ENCODE measurements around the gene CD163L1. TPM values are rescaled to one million over a fixed set of nuclear protein-coding genes. Genes with fewer than 3 reads are reported as not detected.
"Not testable (repeated sequence)": the region's sequence is repeated elsewhere in the genome, so short reads cannot be mapped to it uniquely, and the experiment has no call there.

Gene CD163L1
- total RNA-seq, 1 donor from 2014 or later = 0.58 TPM

- no peak overlapping the region for H3K27ac Mint-ChIP-seq
- CTCF ChIA-PET = no interaction called here
- peaks cover 14% of the 10 kb centered on the region for H3K27me3 Mint-ChIP-seq
- H3K4me3 Mint-ChIP-seq = no peak overlapping the region
- no peaks in the 10 kb centered on the region for H3K4me1 Mint-ChIP-seq
- TF ChIP-seq, protein P1, sequence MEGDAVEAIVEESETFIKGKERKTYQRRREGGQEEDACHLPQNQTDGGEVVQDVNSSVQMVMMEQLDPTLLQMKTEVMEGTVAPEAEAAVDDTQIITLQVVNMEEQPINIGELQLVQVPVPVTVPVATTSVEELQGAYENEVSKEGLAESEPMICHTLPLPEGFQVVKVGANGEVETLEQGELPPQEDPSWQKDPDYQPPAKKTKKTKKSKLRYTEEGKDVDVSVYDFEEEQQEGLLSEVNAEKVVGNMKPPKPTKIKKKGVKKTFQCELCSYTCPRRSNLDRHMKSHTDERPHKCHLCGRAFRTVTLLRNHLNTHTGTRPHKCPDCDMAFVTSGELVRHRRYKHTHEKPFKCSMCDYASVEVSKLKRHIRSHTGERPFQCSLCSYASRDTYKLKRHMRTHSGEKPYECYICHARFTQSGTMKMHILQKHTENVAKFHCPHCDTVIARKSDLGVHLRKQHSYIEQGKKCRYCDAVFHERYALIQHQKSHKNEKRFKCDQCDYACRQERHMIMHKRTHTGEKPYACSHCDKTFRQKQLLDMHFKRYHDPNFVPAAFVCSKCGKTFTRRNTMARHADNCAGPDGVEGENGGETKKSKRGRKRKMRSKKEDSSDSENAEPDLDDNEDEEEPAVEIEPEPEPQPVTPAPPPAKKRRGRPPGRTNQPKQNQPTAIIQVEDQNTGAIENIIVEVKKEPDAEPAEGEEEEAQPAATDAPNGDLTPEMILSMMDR (IDR thresholded peaks at IDR 0.05) = no peak
- intact Hi-C loops (cut with micrococcal nuclease) = no loop called here
- H3K36me3 Mint-ChIP-seq (ENCODE audit: low read depth) = no peaks in the 10 kb centered on the region
- ATAC-seq (ENCODE audit: low read depth) = no peak
- no peaks in the 10 kb centered on the region for H3K9me3 Mint-ChIP-seq
- POLR2A ChIA-PET = no interaction called here
- DNase-seq = no peak
Measured at GRCh38 chr12:7351177-7351576, 92.8 kb downstream of the CD163L1 start.

DNA sequence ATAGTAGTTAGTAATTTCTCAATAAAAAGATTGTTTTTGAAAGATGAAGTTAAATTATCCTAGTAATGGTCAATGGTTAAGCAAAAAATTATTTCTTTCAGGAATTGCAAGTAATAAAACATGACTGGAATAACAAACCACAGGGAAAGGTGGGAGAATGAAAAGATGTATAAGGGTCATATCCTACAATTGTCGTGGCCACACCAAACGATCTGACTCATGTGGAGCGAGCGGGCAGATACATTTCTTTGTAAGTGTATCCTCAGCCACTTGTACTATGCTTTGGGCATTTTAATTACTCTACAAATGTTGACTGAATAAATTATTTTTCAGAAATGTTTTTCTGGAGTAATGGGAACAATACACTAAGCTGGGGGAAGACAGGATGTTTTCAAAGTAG lies 94.5 kb downstream of the CD163L1 start:
- ATAC-seq (ENCODE audit: low read depth) (no peak), DNase-seq (no peak)
- Mint-ChIP-seq H3K9me3 (peaks cover 4% of the 10 kb centered on the region), H3K4me3 (no peak overlapping the region), H3K27me3 (peaks cover 10% of the 10 kb centered on the region), H3K36me3 (ENCODE audit: low read depth) (no peaks in the 10 kb centered on the region), H3K4me1 (no peaks in the 10 kb centered on the region), H3K27ac (no peak overlapping the region)
- intact Hi-C loops (cut with micrococcal nuclease) = no loop called here
- CTCF ChIA-PET = no interaction called here
- TF ChIP-seq, protein P1 (IDR thresholded peaks at IDR 0.05) = no peak
- POLR2A ChIA-PET = no interaction called here

- CTCF ChIA-PET = no interaction called here
- TF ChIP-seq, protein P1 (IDR thresholded peaks at IDR 0.05) = no peak
- Mint-ChIP-seq H3K4me1 (no peaks in the 10 kb centered on the region), H3K9me3 (peaks cover 11% of the 10 kb centered on the region), H3K4me3 (no peak overlapping the region), H3K27me3 (no peaks in the 10 kb centered on the region), H3K27ac (no peak overlapping the region), H3K36me3 (ENCODE audit: low read depth) (no peaks in the 10 kb centered on the region)
- no peak for ATAC-seq (ENCODE audit: low read depth)
- POLR2A ChIA-PET = no interaction called here
- intact Hi-C loops (cut with micrococcal nuclease) = no loop called here
- no peak for DNase-seq
Measured at GRCh38 chr12:7346551-7347225, 97.3 kb downstream of the CD163L1 start.

GRCh38 chr12:7344833-7345606 lies 98.9 kb downstream of the CD163L1 start:
- TF ChIP-seq, protein P1 (IDR thresholded peaks at IDR 0.05) = no peak
- POLR2A ChIA-PET = no interaction called here

DNA sequence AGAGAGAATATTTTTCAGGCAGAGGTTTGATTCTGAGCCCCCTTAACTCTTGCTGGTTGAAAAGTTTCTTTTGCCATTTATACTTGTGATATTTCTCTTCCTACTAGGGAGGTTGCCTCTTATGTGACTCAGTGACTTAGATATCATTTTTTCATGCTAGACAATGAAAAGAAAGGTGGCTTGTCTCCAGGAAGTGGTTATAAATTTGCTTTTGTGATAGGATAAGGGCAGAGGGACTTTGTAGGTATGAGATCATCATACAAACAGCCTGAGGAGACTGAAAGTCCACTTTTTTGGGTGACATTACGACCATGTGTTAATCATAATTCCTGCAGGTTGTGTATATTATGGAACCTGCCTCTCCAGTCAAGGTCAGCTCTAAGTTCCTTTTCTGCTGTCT lies 104.3 kb downstream of the CD163L1 start:
- CTCF ChIA-PET = no interaction called here
- Mint-ChIP-seq H3K27ac (no peak overlapping the region), H3K4me3 (no peak overlapping the region), H3K27me3 (no peaks in the 10 kb centered on the region), H3K4me1 (no peaks in the 10 kb centered on the region), H3K36me3 (ENCODE audit: low read depth) (no peaks in the 10 kb centered on the region), H3K9me3 (peaks cover 11% of the 10 kb centered on the region)
- POLR2A ChIA-PET = no interaction called here
- intact Hi-C loops (cut with micrococcal nuclease) = no loop called here
- DNase-seq (no peak), ATAC-seq (ENCODE audit: low read depth) (no peak)
- TF ChIP-seq, protein P1 (IDR thresholded peaks at IDR 0.05) = no peak

More at GRCh38 chr12:7344833-7345606, 98.9 kb downstream of the CD163L1 start:
- intact Hi-C loops (cut with micrococcal nuclease) = no loop called here
- H3K36me3 Mint-ChIP-seq (ENCODE audit: low read depth) = no peaks in the 10 kb centered on the region
- no peaks in the 10 kb centered on the region for H3K4me1 Mint-ChIP-seq
- ATAC-seq (ENCODE audit: low read depth) (no peak), DNase-seq (no peak)
- H3K27ac Mint-ChIP-seq = no peak overlapping the region
- peaks cover 11% of the 10 kb centered on the region for H3K9me3 Mint-ChIP-seq
- H3K27me3 Mint-ChIP-seq = no peaks in the 10 kb centered on the region
- CTCF ChIA-PET = no interaction called here
- no peak overlapping the region for H3K4me3 Mint-ChIP-seq

- H3K4me3 Mint-ChIP-seq; H3K9me3 Mint-ChIP-seq; H3K4me1 Mint-ChIP-seq; H3K36me3 Mint-ChIP-seq (ENCODE audit: low read depth); POLR2A ChIA-PET; DNase-seq; ATAC-seq (ENCODE audit: low read depth); intact Hi-C loops (cut with micrococcal nuclease); CTCF ChIA-PET; H3K27ac Mint-ChIP-seq; H3K27me3 Mint-ChIP-seq: not testable (repeated sequence)
Measured at GRCh38 chr12:7337790-7338189, 106.2 kb downstream of the CD163L1 start.

All from activated B cell treated with CpG ODN at 0.5 μM for 24 hours (primary cell).